GM19467 (cell line): ENCODE measurements around the gene TRIP4.

ENCODE experiments used
- ATAC-seq: cut with Tn5 transposase; IDR thresholded peaks from one replicate; pipeline ENCODE4 v1.9.1; 2021; ENCODE audit warnings: mild to moderate bottlenecking, moderate library complexity; ENCODE audit not compliant: unreplicated experiment

The TRIP4 gene

DNA sequence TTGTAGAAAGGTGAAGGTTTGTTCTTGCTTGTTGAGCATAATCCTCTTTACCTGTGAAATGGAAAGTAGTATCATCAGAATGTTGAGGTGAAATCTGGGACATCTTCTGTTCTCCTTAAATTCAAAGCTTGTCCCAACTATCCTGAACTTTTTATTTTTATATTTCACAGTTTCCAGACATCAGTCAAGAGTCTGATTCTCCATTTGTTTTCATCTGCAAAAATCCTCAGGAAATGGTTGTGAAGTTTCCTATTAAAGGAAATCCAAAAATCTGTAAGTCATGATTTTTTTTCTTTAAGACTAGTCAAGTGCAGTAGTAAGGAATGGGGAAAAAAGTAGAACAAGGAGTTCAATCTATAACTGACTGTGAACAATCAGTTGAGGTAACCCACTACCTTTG, 57.2 kb downstream of the TRIP4 start:
- ATAC-seq = no peak

DNA sequence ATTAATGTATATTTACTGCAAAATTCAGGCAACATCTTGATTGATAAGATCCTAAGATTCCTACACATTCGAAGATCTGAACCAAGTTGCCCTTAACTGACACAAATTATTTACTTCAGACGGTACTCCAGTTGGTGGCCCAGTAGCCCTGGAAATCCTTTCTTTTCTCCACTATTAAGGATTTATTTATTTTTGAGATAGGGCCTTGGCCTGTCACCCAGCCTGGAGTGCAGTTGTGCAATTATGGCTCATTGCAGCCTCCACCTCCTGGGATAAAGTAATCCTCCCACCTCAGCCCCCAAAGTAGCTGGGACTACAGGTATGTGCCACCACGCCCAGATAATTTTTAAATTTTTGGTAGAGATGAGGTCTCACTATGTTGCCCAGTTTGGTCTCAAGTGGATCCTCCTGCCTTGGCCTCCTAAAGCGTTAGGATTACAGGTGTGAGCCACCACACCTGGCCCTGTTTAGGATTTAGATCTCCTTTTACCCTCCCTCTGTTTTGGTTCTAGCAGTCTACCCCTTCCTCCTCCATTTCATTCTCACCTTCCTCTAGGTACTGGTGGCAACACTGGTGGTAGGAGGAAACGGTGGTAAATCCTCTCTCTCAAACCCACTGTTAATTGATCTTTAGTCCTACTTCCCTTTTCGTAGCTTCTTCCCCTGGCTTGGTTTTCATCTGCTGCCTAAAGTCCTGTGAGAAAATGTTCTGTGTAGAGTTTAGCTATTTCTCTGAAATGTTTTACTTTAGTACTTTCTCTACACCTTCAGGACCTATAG, 60.1 kb downstream of the TRIP4 start:
- no peak for ATAC-seq

DNA sequence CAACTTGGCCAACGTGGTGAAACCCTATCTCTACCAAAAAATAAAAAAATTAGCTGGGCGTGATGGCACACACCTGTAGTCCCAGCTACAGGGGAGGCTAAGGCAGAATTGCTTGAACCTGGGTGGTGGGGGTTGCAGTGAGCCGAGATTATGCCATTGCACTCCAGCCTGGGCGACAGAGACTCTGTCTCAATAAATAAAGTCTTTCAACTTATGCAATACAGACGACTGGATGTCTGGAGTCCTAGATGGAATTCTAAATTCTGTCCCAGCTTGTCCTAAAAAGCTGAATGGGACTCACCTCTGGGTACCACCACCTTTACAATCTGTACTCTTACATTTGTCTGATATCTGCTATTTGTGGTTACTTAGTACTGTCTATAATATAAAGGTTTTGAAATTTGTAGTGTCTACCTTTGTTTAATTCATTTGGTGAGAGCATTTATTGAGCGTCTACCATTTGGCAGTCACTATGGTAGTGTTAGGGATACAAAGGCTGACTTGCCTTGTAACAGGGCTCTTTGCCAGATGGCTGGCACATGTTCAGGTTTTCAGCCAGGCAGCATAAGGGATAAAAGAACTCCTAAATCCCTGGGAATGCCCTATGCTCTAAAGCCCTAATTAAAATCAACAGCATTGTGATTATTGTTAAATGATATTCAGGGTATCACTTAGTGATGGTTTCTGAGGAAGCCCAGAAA, 65.5 kb downstream of the TRIP4 start:
- no peak for ATAC-seq

DNA sequence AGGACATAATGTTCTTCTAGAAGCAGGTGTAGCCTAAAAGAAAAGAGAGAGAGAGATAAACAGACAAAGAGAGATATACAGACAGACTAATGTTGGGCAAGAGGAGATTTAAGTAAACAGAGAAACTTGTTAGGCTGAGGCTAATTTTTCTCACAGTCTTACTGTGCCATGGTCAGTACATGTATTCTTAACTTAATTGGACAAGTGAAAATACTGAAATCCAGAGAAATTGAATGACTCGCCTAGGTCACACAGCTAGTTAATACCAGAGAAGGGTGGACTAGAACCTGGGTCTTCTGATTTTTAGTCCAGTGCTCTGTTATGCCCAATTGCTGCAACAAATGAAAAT, 66.0 kb downstream of the TRIP4 start:
- no peak for ATAC-seq

DNA sequence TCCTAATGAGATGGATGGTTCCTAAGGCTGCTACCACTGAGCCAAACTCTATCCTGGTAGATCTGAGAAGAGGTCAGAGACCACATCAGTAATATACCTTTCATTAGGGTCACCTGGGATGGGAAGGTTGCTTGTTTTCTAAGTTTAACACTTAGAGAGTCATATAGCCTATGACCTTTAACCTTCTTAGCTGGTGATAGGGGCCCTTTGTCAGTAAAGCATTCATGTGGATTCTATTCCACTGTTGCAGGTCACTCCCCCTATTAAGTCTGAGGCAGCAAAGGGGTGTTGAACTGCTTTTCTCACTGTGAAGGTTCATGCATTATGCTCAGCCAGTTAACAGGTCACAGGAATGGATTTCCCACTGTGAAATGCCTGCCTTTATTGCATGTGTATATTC, 66.6 kb downstream of the TRIP4 start:
- ATAC-seq = no peak

DNA sequence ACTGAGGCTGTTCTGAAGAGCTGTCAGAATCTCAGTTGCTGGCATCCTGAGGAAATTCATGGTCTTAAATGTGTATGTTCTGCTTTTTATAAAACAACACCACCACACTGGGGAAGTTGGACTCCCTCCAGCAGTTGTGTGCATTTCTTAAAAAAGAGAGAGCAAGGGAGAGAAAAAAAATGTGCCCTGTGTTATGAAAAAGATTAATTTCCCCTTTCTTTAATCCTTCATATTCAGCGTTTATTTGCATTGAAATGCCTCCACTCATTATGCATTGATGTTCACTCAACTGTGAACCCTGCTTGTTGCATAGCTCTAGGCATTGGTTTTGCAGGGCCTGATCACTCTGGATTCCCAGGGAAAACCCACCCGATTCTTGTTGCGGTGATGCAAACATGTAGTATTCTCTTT, 68.3 kb downstream of the TRIP4 start:
- ATAC-seq = no peak

DNA sequence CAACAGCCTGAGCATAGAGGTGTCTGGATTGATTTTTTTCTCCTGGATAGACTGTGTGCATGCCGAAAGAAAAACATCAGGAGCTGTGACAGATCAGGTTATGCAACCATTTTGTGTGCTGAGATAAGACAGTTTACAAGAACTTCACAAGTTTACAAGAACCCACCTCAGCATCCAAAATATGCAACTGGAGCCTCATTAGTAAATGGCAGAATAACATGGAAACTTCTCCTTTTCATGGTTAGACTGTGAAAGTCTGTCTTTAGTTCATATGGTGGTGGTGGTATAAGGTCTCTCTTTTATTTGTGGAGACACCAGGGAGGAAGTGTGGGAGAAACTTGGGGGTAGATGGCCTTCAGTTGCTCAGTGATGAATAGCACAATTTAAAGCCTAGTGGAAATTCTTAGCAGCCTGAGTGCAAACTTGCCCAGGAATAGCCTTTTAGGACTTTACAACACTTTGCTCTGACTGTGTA, 69.0 kb downstream of the TRIP4 start:
- no peak for ATAC-seq

DNA sequence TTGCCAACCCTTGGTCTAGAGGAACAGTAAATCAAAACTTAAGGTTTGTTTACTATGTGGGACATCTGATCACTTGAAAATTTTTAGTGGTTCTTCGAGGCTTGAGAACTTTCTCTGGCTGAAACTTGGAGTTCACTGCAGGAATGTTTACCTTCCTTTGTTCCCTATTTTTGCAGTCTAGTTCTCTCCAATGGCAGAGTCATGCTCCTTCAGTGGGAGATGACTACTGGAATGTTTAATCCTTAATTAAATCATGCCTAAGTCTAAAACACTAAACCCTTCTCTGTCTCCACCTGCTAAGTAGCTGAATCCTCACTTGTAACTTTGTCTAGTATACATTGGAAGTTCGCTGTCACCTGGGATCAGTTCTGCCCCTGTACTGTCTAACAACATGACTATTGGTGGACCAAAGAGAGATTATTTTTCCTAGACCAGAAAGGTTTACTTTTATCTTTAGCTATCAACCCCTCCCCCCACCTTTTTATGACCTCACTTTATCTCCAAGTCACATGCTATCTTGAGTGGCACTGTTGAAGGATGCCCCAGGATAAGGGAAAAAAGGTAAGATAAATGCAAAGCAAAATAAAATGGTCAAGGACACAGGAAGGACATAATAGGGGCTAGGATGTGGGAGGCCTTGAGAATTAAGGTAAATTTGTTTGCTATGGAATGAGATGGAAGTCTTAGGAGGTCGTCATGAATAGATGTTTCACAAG, 71.6 kb downstream of the TRIP4 start:
- no peak for ATAC-seq

DNA sequence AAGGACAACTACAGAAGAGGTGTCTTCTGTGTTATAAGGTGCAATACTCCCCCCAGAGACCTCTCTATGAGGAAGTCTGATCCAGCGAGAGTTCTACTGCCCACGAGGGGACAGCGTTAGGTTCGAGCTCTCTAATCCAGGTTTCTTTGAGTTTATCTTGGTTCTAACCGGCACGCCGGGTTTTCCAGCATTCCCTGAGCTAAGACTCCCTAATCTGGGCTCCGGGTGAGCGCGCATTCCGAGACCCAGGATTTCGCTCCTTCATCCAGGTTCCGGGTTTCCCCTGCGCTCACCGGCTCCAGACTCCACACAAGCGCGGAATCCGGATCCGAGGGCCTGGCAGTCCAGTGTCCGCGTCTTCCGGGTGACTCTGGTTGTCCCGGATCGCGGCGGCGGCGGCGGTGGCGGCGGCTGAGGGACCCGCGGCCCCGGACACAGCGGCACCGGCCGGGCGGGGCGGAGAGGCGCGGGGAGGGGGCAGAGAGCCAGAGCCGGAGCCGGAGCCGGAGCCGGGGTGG, 72.6 kb downstream of the TRIP4 start, which contains the start of gene ZNF609:
TSS of gene ZNF609 (plus strand) at position 373 of the 518 bp plus-strand sequence. CDS start 38,842 bp downstream, outside the sequence.
- peak; percentile 48 for ATAC-seq

DNA sequence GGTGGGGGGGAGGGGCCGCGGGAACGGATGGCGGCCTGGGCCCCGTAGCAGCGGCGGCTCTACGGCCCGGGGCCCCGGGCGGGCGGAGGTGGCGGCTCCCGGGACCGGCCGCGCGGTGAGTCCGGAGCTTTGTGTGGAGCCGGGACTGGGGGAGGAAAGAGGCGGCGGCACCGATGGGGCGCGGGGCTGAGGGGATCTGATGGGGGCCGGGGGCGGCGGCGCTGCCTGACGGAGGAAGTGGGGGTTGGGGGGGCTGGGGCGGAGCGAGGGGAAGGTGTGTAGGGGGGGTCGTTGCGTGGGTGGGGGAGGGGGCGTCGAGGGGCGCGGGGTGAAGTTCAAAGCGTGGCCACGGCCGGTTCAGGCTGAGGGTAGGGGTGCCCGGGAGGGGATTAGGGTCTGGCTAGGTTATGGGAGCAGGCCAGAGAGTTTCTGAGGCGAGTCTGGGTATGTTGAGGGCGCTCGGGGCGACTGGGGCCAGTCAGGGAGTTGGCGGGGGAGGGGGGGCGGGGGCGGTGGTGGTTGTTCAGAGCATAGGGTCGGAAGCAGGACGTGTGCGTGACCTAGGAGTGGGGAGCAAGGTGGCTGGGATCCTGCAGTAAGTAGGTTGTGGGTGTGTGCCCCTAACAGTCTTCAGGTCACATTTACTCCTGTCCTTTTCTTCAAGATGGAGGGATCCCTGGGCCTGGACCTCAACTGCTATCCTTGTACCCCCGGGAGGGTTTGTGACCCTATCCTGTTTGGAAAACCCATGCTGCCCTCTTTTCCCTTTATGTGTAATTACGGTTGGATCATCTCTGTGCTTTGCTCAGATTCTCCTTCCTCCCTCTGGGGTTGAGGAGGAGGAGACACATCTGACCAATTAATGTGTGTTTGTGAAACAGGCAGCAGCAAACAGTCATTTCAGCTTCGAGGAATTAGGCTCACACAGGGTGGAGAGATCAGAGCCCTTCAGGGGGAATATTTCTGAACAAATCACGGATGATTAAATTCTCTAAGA, 73.4 kb downstream of the TRIP4 start:
- no peak for ATAC-seq

DNA sequence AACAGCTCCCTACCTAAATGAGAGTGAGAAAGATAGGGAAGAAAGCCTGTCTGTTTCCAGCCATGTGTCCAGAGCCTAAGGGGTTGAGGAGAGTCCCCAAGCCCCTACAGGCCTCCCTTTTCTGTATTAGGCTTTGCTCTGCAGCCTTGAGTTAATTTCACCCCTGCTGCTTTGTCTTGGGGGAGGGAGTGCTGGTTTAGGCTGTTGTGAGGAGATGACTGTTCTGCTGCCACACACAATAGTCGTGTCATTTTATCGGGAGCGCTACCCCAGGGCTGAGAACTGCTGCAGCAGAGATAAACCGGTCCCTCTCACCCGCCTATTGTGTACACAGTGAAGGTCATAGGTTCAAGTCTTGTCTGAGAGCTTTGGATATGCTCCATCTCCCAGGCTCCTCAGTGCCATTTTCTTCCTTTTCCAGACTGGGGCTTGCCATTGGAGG, 74.1 kb downstream of the TRIP4 start:
- ATAC-seq = no peak

DNA sequence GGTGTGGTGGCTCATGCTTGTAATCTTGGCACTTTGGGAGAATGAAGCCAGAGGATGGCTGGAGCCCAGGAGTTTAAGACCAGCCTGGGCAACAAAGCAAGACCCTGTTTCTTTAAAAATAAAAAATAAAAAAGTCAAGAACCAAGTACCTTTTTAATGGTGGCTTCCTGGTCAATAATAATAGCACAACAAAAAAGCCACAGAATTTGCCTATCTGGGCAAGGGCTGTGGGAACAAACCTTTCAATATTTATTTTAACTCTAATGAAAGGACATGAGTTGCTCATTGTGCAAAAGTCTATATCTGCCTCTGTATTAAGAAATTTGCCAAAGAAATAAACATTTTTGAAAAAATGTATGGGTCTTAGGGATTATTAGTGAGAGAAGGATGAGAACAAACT, 74.9 kb downstream of the TRIP4 start:
- no peak for ATAC-seq

DNA sequence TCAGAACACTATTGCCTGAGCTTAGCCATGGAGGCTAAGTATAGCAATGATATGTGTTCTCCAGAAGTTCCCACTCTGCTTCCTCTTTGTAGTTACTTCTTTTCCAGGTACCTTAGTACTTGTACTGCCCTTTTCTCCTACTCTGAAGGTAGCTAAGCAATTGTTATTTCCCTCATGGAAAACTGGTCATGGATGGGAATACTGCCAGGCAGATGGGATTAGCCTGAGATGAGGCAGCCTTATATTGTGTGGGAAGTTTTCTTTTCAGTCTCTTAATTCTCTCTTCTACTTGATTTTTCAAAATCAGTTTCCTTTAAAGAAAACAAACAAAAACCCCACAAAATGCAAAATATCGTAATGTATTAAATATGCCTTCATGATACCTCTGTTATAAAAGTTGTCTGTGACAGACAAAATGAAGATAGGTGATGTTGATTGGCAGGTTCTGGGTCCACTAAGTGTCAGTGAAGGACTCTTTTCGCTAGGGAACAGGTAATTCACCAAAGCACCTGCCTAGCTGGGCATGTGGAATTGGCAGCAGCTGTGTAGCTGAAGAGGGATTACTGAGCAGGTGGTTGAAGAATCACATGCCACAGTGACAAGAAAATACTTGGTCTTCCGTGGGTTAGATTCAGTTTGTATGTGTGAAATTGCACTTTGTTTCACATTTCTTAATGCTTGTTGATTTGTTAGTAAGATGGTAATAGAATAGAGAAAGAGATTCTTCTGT, 76.8 kb downstream of the TRIP4 start:
- ATAC-seq = no peak

DNA sequence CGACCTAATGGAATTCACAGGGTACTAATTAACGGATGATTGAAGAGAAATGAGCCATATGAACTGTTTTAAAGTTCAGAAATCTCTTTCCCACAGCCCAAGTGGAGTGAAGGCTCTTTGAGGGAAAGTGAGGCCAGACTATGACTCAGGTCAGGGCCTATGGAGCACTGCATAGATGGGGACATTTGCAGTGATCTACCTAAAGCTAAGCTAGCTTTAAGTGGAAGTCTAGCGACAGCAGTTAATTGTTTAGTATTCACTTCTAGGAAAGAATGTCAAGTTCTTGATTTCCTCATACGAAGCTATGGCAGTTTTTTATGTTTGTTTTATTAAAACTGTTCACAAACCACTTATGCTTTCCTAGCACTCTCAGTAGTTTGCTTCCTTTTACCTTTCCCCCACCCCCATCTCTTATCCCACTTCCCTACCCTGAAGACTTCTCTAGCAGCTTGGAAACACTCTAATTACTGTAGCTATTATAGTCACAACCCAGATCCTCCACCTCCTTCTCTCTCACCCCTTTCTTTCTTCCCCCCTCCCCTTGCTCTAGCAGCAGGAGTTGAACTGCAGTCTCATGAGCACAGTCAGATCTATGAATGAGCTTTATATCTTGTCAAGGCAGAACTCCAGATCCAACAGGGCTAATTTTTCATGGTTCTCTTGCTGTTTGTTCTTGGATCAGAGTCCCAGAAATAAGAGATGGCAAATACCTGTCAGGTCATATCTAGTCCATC, 78.9 kb downstream of the TRIP4 start:
- no peak for ATAC-seq

DNA sequence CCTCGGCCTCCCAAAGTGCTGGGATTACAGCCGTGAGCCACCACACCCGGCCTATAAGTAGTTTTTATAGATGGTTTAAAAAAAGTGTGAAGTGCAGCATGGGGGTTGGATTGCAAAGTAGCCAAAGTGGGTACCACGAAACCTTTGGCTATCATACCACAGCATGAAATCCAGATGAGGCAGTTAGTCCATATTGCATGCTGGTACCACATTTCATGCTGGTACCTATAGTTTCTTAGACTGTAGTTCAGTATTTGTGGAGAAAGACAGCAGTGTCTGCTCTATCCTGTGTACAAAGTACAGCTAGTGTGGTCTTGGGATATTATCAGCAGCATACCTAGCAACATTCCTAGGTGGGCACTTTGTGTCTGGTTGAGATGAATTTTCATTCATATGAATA, 84.5 kb downstream of the TRIP4 start:
- no peak for ATAC-seq

DNA sequence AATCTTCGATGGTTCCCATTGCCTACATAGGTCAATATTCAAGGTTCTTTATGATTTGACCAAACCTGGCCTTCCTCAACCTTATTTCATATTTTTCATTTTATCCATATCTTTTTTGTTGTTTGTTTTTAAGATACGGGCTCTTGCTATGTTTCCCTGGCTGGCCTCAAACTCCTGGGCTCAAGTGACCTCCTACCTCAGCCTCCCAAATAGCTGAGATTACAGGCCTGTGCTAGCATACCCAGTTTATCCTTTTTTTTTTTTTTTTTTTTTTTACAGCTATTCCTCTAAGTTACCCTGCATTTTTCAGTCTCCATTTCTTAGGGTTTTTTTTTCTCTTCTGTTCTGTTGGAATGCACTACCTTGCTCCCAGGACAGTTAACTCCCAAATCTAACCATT, 87.2 kb downstream of the TRIP4 start:
- no peak for ATAC-seq

DNA sequence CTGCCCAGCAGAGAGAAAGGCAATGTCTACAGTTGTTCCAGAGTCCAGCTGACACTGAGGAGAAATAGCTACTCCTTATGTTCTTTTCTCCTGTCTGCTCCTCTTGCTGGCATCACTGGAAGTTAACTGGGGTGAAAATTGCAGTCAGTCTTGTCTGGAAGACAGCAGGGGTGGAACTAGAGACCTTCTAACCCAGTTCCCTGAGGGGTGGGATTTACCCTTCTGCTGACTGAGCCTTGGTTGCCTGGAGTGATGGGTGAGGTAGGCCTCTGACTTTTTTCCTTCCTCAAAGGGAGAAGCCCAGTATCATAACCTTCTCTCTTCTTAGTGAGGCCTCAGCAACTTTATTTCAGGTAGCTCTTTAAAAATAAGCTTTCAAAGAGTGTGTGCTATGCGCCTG, 88.9 kb downstream of the TRIP4 start:
- no peak for ATAC-seq

DNA sequence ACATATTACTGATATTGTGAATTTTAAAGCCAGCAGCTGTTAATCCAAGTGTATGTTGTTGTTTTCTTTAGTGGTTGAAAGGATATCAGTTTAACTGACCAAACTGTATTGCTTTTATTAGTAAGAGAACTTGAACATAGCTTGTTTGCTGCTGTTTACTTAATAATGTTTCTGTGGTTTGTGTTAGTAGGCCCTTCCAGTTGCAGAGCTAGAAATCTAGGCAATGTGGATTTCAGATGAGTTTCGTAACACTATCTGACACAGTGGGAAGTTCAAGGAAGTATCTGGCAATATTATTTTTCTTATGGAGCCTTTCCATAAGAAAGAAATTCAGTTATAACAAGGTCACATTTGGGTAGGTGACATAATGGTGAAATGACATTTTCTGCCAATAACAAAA, 91.2 kb downstream of the TRIP4 start:
- ATAC-seq = no peak

DNA sequence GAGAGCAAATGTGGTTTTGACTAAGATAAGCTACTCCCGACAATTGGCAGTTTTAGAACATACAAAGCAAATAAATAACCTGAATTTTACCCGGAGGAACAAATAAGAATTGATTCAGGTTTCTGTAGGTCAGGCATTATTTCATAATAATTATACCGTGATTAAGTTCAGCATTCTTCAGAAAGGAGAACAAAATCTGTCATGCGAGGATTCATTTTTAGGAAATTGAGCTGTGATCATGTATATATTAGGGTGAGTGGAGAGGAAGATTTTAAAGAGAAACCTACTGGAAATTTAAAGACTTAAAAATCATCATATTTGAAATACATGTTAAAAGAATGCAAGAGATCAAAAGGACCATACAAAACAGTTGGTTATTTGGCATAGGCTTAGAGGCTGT, 93.3 kb downstream of the TRIP4 start:
- ATAC-seq = no peak
